ENCODE results near the gene RAPGEF1. TPM values are rescaled to one million over a fixed set of nuclear protein-coding genes. Genes with fewer than 3 reads are reported as not detected.

RAPGEF1 gene
- total and polyA plus RNA-seq, 2 donors (not counting 1 experiment from before 2014, with no cell fraction given) = 33.3 to 42.8 TPM

GRCh38 chr9:131578021-131578420, 161.9 kb downstream of the RAPGEF1 start:
- TF ChIP-seq EZH2 (IDR thresholded peaks at IDR 0.05; ENCODE audit: low read length, missing control alignments) (no peak), CTCF (conservative IDR thresholded peaks at IDR 0.05 in 1 of 2, IDR thresholded peaks at IDR 0.05 in 1 of 2; ENCODE audit: low read depth in 1 of 2, low read length in 2 of 2) (no peak)
- Histone ChIP-seq H3K4me1 (ENCODE audit: control insufficient read depth, extremely low read depth, insufficient read depth, low read length) (no peaks in the 10 kb centered on the region), H3K9me3 (ENCODE audit: control insufficient read depth, insufficient read depth, low read depth, low read length) (no peaks in the 10 kb centered on the region), H3K4me2 (ENCODE audit: extremely low read depth, insufficient read depth, low read length) (no peak overlapping the region), H3K27ac (ENCODE audit: insufficient read depth, low read length) (no peak overlapping the region), H2AFZ (ENCODE audit: low read length) (no peak overlapping the region), H3K4me3 (replicated peaks in 1 of 4; ENCODE audit: control extremely low read depth in 1 of 4, insufficient read depth in 1 of 4, low read depth in 3 of 4, low read length in 4 of 4) (no peak overlapping the region), H3K9ac (ENCODE audit: insufficient read depth, low read length) (no peak overlapping the region), H3K27me3 (ENCODE audit: control insufficient read depth, insufficient read depth, low read length) (no peaks in the 10 kb centered on the region), H3K79me2 (ENCODE audit: control insufficient read depth, insufficient read depth, low read length) (no peaks in the 10 kb centered on the region), H3K36me3 (ENCODE audit: control insufficient read depth, insufficient read depth, low read length) (peaks cover 12% of the 10 kb centered on the region), H4K20me1 (ENCODE audit: control insufficient read depth, extremely low read depth, insufficient read depth, low read length) (no peaks in the 10 kb centered on the region)
- DNase-seq (ENCODE audit: low read depth in 2 of 2) = no peak

DNA sequence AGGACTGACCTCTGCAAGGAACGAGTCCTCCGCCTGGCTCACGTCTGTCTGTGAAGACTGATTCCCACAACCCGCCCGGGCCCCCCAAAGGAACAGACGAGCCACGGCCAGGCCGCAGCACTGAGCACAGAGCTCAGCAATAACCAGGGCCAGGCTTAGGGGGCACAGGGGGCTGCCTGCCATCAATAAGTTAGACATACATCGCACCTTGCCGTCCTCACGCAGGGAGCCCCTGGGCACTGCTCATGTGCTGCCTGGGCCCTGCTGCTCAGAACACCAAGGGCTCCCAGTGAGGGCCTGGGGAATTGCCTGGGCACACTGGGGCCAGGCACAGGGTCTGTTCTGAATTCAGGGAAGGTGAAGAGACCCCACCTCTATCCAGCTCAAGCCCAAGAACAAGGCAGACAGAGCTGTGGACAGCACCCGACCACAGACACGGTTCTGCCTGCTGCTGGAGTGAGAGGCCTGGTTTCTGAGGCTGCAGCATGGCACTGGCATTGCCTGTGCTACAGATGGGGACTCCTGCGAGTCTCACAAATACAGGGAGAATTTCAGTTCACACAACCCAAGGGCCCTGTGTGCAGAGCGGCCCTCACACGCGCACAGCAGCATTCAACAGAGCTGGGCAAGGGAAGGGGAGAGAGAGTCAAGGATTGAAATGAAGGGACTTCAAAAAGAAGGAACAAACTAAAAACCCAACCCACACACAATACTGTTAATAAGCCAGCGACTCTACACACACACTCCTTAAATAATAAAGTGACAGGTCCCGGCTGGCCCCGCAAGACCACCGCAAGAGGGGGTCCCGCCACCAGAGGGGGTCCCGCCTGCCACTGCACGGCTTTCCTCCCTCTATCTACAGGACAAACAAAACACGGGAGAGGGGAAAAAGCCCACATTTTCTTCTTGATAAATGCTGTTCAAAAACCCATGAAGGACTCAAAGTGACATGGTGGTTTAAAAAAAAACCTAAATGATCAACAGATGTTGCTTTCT, 162.6 kb downstream of the RAPGEF1 start:
- DNase-seq (ENCODE audit: low read depth in 2 of 2) = no peak
- H3K4me2 ChIP-seq (ENCODE audit: extremely low read depth, insufficient read depth, low read length) = no peak overlapping the region
- no peaks in the 10 kb centered on the region for H3K9me3 ChIP-seq (ENCODE audit: control insufficient read depth, insufficient read depth, low read depth, low read length)

More for the DNA sequence above, 162.6 kb downstream of the RAPGEF1 start:
- H3K27ac ChIP-seq (ENCODE audit: insufficient read depth, low read length) = no peak overlapping the region
- no peak overlapping the region for H3K9ac ChIP-seq (ENCODE audit: insufficient read depth, low read length)
- H3K36me3 ChIP-seq (ENCODE audit: control insufficient read depth, insufficient read depth, low read length) = peaks cover 12% of the 10 kb centered on the region
- H3K79me2 ChIP-seq (ENCODE audit: control insufficient read depth, insufficient read depth, low read length) = no peaks in the 10 kb centered on the region
- H4K20me1 ChIP-seq (ENCODE audit: control insufficient read depth, extremely low read depth, insufficient read depth, low read length) = no peaks in the 10 kb centered on the region
- H3K4me1 ChIP-seq (ENCODE audit: control insufficient read depth, extremely low read depth, insufficient read depth, low read length) = no peaks in the 10 kb centered on the region
- no peak for TF ChIP-seq CTCF (conservative IDR thresholded peaks at IDR 0.05 in 1 of 2, IDR thresholded peaks at IDR 0.05 in 1 of 2; ENCODE audit: low read depth in 1 of 2, low read length in 2 of 2)
- no peak for TF ChIP-seq EZH2 (IDR thresholded peaks at IDR 0.05; ENCODE audit: low read length, missing control alignments)
- no peaks in the 10 kb centered on the region for H3K27me3 ChIP-seq (ENCODE audit: control insufficient read depth, insufficient read depth, low read length)
- no peak overlapping the region for H3K4me3 ChIP-seq (replicated peaks in 1 of 4; ENCODE audit: control extremely low read depth in 1 of 4, insufficient read depth in 1 of 4, low read depth in 3 of 4, low read length in 4 of 4)
- H2AFZ ChIP-seq (ENCODE audit: low read length) = no peak overlapping the region

Measured in fibroblast of lung (primary cell).